HG03442 (cell line): ENCODE data around the gene BRD7.

Experiments used
- ATAC-seq: cut with Tn5 transposase; IDR thresholded peaks from one replicate; pipeline ENCODE4 v1.9.1; 2021; ENCODE audit warnings: mild to moderate bottlenecking, moderate library complexity; ENCODE audit not compliant: unreplicated experiment

The BRD7 gene

GRCh38 chr16:50274326-50275097 lies 94.3 kb downstream of the BRD7 start:
- ATAC-seq: peak; percentile 31

- ATAC-seq: peak; percentile 62
These were observed 94.9 kb downstream of the BRD7 start for GRCh38 chr16:50273888-50274325.

GRCh38 chr16:50273382-50273690 lies 95.5 kb downstream of the BRD7 start:
- ATAC-seq: no peak

GRCh38 chr16:50272687-50273381 lies 96.0 kb downstream of the BRD7 start:
- ATAC-seq: no peak

- ATAC-seq: no peak
These were observed 96.6 kb downstream of the BRD7 start for GRCh38 chr16:50272111-50272571.

GRCh38 chr16:50271148-50272041 lies 97.4 kb downstream of the BRD7 start:
- no peak for ATAC-seq

GRCh38 chr16:50270510-50271147 lies 98.2 kb downstream of the BRD7 start:
- ATAC-seq: no peak

GRCh38 chr16:50269769-50270509 lies 98.8 kb downstream of the BRD7 start:
- ATAC-seq: no peak

- no peak for ATAC-seq
These were observed 99.6 kb downstream of the BRD7 start for GRCh38 chr16:50269061-50269705.

GRCh38 chr16:50268352-50268751 lies 100.4 kb downstream of the BRD7 start:
- ATAC-seq: no peak

- no peak for ATAC-seq
These were observed 101.1 kb downstream of the BRD7 start for GRCh38 chr16:50267651-50268050.

- ATAC-seq: no peak
These were observed 101.6 kb downstream of the BRD7 start for GRCh38 chr16:50267151-50267631.

- ATAC-seq: peak; percentile 82
These were observed 102.3 kb downstream of the BRD7 start, which contains the start of gene ADCY7 for GRCh38 chr16:50266337-50267091. Gene ADCY7 (plus strand): TSS chr16:50266551. CDS start chr16:50288180, 21,629 bp downstream.
